Measurements from ENCODE around the gene PECR. TPM values are rescaled to one million over a fixed set of nuclear protein-coding genes. Genes with fewer than 3 reads are reported as not detected.

Gene PECR
- polyA plus RNA-seq, 1 donor from 2014 or later = 18.6 TPM

DNA sequence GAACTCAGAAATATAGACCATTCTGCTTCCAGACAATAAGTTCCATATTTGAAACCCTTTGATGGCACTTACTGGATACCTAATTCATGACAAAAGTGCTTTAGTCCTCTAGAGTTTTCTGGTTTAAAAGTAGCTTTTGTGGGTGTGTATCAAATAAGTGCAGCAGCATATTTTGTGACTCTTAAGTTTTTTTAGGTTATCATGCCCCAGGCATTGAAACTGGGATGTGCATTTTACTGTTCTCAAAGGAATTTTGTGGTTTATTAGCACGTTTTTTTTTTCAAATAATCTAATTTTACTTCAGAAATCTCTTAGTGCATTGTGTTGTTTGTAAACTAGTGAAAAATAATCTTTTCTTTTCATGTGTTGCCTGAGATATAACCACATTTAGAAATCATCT is 29.0 kb upstream of the PECR start:
- H3K4me3 Mint-ChIP-seq = peak overlapping the region; percentile 99 to 100 (median 100)
- peaks cover 39 to 53% (median 43%) of the 10 kb centered on the region in 3 donors for H3K4me1 Mint-ChIP-seq
- no peaks in the 10 kb centered on the region for H3K9me3 Mint-ChIP-seq
- peak overlapping the region; percentile 99 to 100 (median 100) for H3K27ac Mint-ChIP-seq
- peaks cover 10% of the 10 kb centered on the region for H3K36me3 Mint-ChIP-seq
- H3K27me3 Mint-ChIP-seq = peaks cover 1% of the 10 kb centered on the region

DNA sequence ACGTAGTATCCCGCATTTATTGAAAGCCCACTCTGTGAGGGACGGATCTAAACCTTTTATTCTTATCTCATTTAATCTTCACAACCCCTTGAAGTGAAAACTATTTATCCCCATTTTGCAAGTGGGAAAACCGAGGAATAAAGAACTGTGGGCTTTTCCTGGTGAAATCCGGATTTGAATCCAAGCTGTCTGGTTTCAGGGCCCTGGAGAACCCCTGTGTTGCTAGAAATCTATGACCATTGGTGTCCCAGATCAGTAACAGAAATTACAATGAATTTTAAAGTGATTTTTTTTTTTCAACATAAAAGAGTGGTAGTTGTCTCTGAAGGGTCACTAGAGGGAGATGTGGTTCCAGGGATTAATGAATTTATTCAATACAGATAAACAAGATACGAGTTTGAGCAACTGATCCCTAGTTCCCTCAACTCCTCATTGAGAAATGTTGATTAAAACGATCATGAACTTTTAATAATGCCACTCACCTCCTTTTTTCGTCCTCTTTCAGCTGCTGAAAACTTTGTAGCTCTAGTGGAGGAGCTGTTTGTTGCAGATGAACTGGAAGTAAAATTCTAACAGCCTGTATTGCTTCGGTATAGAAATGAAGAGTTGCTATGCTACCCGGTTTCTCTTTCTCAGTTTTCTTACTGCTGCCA is 28.5 kb upstream of the PECR start:
- H3K27ac Mint-ChIP-seq = peak overlapping the region; percentile 99 to 100 (median 100)
- peaks cover 8% of the 10 kb centered on the region for H3K36me3 Mint-ChIP-seq
- peaks cover 35 to 49% (median 39%) of the 10 kb centered on the region in 3 donors for H3K4me1 Mint-ChIP-seq
- no peaks in the 10 kb centered on the region for H3K9me3 Mint-ChIP-seq
- peaks cover 1% of the 10 kb centered on the region for H3K27me3 Mint-ChIP-seq
- peak overlapping the region; percentile 99 to 100 (median 100) for H3K4me3 Mint-ChIP-seq

DNA sequence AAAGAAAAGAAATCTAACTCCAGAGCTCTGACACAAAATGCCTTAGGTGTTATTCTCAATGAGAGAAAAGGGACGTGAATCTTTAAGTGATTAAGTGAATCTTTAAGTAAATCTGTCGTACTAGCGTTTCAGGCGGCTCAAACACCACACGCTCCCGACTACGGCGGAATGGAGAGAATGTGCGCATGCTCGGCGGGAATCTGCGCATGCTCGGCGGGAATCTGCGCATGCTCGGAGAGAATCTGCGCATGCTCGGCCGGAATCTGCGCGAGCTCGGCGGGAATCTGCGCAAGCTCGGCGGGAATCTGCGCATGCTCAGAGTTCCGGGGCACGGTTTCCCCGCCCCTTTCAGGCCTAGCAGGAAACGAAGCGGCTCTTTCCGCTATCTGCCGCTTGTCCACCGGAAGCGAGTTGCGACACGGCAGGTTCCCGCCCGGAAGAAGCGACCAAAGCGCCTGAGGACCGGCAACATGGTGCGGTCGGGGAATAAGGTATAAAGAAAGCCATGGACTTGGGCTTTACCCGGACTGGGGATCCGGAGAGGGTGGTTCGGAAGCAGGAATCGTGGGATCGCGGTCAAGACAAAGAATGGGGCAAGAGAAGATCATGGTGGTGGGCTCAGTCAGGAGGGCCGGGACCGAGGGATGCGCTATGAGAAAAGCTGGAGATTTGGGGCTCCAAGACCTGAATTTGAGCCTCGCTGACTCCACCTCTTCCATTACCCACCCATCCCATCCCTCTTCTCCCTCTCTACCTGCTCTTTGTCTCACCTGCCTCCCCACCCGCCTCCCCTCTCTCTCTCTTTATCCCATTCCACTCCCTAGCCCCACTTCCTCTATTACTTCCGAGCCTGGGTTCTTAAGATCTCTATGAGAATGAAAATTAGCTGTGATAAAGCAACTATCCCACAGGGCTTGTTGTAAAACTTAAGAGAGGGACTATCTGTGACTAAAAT is 27.6 kb upstream of the PECR start, which contains the start of gene XRCC5:
Gene XRCC5 (plus strand): TSS at position 382 of the 955 bp plus-strand sequence. CDS start 89 bp downstream, at position 471.
- peaks cover 28 to 42% (median 30%) of the 10 kb centered on the region in 3 donors for H3K4me1 Mint-ChIP-seq
- H3K9me3 Mint-ChIP-seq = no peaks in the 10 kb centered on the region
- H3K27me3 Mint-ChIP-seq = no peaks in the 10 kb centered on the region
- H3K36me3 Mint-ChIP-seq = peaks cover 8% of the 10 kb centered on the region
- H3K27ac Mint-ChIP-seq = peak within 1 kb of the TSS; percentile 99 to 100 (median 100)
- H3K4me3 Mint-ChIP-seq = peak within 1 kb of the TSS; percentile 99 to 100 (median 100)

DNA sequence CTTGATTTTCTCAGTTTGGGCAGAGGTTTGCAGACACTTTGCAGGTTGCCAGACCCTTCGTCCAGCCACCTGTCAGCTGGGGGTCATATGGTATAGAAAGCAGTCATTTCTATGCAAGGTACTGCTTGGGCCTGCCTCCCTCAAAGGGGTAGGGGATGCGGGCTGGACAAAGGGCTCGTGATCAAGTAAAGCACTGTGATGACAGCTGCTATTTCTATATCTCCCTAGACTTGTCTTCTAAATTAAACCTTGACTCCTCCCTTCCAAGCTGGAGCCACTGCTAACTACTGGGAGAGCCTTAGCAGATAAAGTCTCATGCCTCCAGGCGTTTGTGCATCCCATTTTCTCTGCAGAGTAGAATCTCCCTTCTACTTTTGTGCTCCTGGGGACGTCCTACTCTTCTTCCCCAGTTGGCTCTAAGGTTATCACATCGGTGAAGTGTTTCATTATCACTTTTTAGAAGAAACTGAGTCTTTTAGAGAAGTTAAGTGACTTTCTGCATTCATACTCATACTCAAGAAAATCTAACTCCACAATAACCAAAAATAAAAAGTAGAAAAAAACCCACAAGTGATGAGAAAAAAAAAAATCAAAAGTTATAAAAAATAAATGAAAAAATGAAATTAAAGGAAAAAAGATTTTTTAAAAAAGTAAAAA is 26.8 kb upstream of the PECR start:
- Mint-ChIP-seq H3K4me3 (peak overlapping the region; percentile 99 to 100 (median 100)), H3K27me3 (no peaks in the 10 kb centered on the region), H3K27ac (peak overlapping the region; percentile 84 to 100 (median 99)), H3K4me1 (peaks cover 23 to 36% (median 26%) of the 10 kb centered on the region in 3 donors), H3K9me3 (no peaks in the 10 kb centered on the region), H3K36me3 (peaks cover 8% of the 10 kb centered on the region)

DNA sequence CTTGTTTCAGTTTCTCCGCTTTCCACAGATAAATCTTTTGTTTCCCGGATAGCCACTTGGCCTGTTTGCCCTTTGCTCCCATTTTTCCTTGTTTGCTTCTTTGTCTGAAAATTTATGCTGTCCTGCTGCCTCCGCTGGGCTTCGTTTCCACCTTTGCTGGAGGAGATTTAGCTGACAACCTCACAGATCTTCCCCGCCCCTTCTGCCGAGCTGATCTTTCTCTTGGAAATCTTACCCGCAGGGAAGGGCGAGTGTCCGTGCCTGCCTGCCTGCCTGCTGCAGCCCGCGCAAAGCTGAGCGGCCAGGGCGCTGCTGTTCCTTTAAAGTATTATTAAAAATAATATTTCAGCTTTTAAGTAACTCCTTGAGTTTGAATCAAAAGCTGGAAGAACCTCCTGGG is 26.2 kb upstream of the PECR start:
- H3K27ac Mint-ChIP-seq = peak overlapping the region; percentile 78 to 100 (median 99)
- peaks cover 22 to 30% (median 23%) of the 10 kb centered on the region in 3 donors for H3K4me1 Mint-ChIP-seq
- peak overlapping the region in 2 of 4 donors; percentile 60 to 99 for H3K4me3 Mint-ChIP-seq

DNA sequence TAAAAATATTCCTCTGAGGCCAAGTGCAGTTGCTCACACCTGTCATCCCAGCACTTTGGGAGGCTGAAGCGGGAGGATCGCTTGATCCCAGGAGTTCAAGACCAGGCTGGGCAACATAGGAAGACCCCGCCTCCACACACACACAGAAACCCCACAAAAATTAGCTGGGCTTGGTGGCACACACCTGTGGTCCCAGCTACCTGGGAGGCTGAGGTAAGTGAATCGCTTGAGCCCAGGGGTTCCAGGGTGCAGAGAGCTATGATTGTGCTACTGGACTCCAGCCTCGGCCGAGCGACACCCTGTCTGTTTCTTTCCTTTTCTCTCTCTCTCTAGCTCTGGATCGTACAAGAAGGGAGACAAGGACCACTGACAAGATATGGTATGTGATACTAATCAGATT is 25.7 kb upstream of the PECR start:
- no peaks in the 10 kb centered on the region for H3K9me3 Mint-ChIP-seq
- H3K27ac Mint-ChIP-seq = peak overlapping the region in 1 of 3 donors; percentile 99

More for the DNA sequence above, 26.2 kb upstream of the PECR start:
- Mint-ChIP-seq H3K27me3 (no peaks in the 10 kb centered on the region), H3K36me3 (peaks cover 4% of the 10 kb centered on the region), H3K9me3 (no peaks in the 10 kb centered on the region)

DNA sequence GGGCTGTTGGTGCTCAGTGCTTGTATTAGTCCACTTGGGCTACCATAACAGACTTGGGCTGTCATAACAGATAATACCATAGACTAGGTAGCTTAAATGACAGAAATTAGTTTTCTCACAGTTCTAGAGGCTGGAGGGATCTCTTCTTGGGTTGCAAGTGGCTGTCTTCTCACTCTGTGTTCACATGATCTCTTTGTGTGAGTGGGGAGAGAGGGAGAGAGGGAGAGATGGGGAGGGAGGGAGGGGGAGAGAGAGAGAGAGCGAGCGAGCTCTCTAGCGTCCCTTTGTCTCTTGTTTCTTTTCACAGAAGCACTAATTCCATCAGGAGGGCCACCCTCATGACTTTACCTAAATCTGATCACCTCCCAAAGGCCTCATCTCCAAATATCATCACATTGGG is 23.1 kb upstream of the PECR start:
- Mint-ChIP-seq H3K27me3 (no peaks in the 10 kb centered on the region), H3K4me3 (no peak overlapping the region), H3K9me3 (no peaks in the 10 kb centered on the region), H3K4me1 (peaks cover 3 to 7% (median 7%) of the 10 kb centered on the region in 3 donors), H3K36me3 (peaks cover 3% of the 10 kb centered on the region), H3K27ac (no peak overlapping the region)

More for the DNA sequence above, 25.7 kb upstream of the PECR start:
- H3K4me3 Mint-ChIP-seq = peak overlapping the region in 2 of 4 donors; percentile 60 to 99
- peaks cover 18 to 26% (median 21%) of the 10 kb centered on the region in 3 donors for H3K4me1 Mint-ChIP-seq
- H3K36me3 Mint-ChIP-seq = peaks cover 4% of the 10 kb centered on the region
- H3K27me3 Mint-ChIP-seq = no peaks in the 10 kb centered on the region

DNA sequence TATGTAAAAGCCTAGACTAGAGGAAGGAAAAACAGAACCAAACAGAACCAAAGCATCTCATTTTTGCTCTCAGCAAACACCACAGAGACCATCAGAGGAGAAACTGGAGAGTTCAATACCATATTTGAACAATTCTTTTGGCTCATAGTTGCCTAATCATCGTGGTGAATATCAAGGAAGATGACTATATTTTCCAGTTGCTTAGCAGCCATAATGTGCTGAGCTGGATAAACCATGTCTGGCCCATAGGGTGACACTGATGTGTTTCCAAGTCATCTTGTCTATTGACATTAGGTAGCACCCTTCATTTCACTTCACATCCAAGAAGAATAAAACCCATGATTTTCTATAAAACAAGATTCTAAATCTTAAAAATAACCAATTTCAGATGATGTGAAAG is 21.6 kb upstream of the PECR start:
- Mint-ChIP-seq H3K36me3 (peaks cover 3% of the 10 kb centered on the region), H3K9me3 (no peaks in the 10 kb centered on the region), H3K27me3 (no peaks in the 10 kb centered on the region), H3K4me3 (no peak overlapping the region), H3K4me1 (no peaks in the 10 kb centered on the region), H3K27ac (peak overlapping the region in 1 of 3 donors; percentile 9)

DNA sequence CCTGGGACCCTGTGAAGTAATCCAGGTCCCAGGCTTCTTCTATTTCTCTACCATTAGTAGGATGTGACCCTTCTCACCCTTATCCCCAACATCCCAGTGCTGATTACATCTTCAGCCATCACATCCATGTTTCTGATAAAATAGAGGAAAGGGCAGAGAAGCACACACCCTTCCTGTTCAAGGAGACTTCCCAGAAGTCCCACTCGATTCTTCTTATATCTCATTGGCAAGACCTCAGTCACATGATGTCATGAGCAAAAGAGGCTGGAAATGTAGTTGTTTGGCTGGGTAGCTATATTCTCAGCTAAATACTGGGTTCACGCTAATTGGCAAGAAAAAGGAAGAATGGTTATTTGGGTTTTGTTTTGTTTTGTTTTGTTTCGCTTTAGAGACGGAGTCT is 19.5 kb upstream of the PECR start:
- H3K4me3 Mint-ChIP-seq = no peak overlapping the region
- H3K36me3 Mint-ChIP-seq = peaks cover 3% of the 10 kb centered on the region
- no peaks in the 10 kb centered on the region for H3K9me3 Mint-ChIP-seq
- no peak overlapping the region for H3K27ac Mint-ChIP-seq
- H3K4me1 Mint-ChIP-seq = no peaks in the 10 kb centered on the region
- H3K27me3 Mint-ChIP-seq = no peaks in the 10 kb centered on the region

DNA sequence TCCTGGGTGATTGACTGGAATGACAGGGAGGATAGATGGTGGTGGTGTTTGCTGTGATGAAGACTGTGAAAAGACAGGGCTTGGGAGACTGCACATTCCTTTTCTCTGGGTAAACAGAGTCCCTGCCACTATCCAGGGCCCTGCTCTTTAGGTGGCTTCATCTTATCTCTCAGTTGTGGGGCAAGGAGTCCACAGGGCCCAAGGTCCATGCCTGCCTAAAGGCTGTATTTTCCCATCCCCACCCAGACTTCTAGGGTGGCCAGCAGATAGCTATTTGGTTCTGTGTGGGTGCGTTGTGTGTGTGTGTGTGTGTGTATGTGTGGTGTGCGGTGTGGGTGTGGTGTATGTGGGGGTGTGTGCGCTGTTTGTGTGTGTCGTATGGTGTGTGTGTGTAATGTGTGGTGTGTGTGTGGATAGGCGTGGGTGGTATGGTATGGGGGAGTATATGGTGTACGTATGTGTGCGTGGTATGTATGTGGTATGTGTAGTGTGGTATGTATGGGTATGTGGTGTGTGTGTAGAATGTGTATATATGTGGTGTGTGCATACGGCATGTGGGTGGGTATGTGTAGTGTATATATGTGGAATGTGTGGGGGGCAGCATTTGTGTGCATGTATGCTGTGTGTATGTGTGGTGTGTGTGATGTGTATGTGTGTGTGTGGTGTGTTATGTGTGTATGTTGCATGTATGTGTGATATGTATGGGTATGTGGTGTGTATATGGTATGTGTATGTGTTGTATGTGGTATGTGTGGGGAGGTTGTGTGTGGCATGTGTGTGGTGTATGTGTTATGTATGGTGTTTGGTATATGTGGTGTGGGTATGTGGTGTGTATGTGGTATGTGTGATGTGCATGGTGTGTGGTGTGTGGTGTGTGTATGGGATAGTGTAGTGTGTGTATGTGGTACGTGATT is 17.1 kb upstream of the PECR start:
- Mint-ChIP-seq H3K36me3 (peaks cover 3% of the 10 kb centered on the region), H3K27ac (no peak overlapping the region), H3K4me1 (no peaks in the 10 kb centered on the region), H3K9me3 (no peaks in the 10 kb centered on the region), H3K27me3 (no peaks in the 10 kb centered on the region), H3K4me3 (no peak overlapping the region)

DNA sequence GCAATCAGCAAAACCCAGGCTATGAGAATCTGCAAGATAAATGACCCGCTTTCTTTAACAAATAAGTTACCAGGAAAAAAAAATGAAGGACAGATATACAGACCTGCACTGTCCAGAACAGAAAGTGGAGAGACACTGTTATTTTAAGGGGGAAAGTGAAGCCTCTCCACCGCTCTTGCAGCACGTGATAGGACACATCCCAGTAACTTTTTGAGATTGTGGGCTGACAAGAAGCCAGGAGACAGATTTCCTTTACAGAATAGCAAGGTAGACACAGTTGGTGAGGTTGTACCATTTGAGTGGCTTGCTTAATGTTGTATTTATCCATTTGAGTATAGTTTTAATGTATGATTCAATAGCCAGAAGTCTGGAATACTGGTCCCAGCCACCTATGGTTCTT is 13.1 kb upstream of the PECR start:
- peaks cover 3% of the 10 kb centered on the region for H3K36me3 Mint-ChIP-seq
- no peak overlapping the region for H3K27ac Mint-ChIP-seq
- H3K4me3 Mint-ChIP-seq = no peak overlapping the region
- no peaks in the 10 kb centered on the region for H3K4me1 Mint-ChIP-seq
- H3K9me3 Mint-ChIP-seq = no peaks in the 10 kb centered on the region
- no peaks in the 10 kb centered on the region for H3K27me3 Mint-ChIP-seq

DNA sequence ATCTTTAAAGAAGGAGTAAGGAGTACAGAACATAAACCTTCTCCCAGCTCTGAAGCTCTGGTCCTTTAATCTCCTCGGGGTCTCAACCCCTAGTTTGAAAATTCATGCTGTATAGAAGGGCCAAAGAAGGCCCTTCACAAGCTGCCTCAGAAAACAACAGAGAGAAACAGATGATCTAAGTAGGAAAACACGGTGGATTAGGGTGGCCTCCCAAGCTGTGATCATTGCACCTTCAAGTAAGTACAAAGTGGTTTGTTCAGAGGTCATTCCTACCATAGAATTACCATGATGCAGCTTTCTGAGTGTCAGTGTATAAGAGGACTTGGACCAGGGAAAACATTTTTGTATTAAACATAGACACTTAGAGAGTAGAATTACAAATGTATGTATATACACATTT is 11.0 kb upstream of the PECR start:
- peaks cover 3% of the 10 kb centered on the region for H3K36me3 Mint-ChIP-seq
- no peak overlapping the region for H3K27ac Mint-ChIP-seq
- no peaks in the 10 kb centered on the region for H3K9me3 Mint-ChIP-seq
- no peak overlapping the region for H3K4me3 Mint-ChIP-seq
- no peaks in the 10 kb centered on the region for H3K4me1 Mint-ChIP-seq
- H3K27me3 Mint-ChIP-seq = no peaks in the 10 kb centered on the region

DNA sequence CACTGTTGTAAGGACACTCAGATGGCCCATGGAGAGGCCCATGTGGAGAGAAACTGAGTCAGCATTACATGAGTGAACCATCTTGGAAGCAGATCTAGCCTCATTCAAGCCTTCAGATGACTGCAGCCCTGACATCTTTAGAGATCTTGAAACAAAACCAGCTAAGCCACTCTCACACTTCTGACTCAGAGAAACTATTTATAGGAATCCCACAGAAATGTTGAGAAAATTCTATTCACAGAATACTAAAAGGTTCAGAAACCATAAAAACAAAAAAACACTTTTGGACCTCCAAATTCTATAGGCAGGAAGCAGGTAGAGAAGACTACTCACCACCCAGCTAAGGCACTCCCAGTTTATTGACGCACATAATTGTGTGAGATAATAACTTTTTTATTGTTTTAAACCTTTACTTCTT is 8.8 kb upstream of the PECR start:
- no peaks in the 10 kb centered on the region for H3K4me1 Mint-ChIP-seq
- no peaks in the 10 kb centered on the region for H3K27me3 Mint-ChIP-seq
- H3K27ac Mint-ChIP-seq = no peak overlapping the region
- H3K9me3 Mint-ChIP-seq = no peaks in the 10 kb centered on the region
- H3K4me3 Mint-ChIP-seq = no peak overlapping the region
- peaks cover 3% of the 10 kb centered on the region for H3K36me3 Mint-ChIP-seq

Measured in IgD-negative memory B cell (primary cell).